Transverse colon (tissue), 1 donor: ENCODE data around the gene ZBED1.

Source experiments
- EP300 ChIP-seq: sonication (generic); formaldehyde crosslinking; IDR thresholded peaks from one replicate; pipeline ENCODE4 v1.6.1; 2017; ENCODE audit warnings: antibody characterized with exemption, low read depth
- POLR2A ChIP-seq: fragments of 450-650 bp; IDR thresholded peaks from one replicate; pipeline ENCODE4 v1.6.1; 2016; ENCODE audit warnings: antibody characterized with exemption, mild to moderate bottlenecking, moderate library complexity

DNA sequence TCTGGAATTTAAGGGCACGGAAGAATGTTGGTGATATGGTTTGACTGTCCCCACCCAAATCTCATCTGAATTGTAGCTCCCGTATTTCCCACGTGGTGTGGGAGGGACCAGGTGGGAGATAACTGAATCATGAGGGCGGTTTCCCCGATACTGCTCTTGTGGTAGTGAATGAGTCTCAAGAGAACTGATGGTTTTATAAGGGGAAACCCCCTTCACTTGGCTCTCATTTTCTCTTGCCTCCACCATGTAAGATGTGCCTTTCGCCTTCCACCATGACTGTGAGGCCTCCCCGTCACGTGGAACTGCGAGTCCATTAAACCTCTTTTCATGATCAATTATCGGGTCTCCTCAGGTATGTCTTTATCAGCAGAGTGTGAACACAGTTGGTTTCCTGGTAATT lies 25.6 kb upstream of the ZBED1 start:
- TF ChIP-seq EP300 (no peak), POLR2A (no peak)
